Nucleus accumbens (tissue), 56 donors: ENCODE results near the gene WRAP53.

Experiments used
- DNase-seq, 56 donors: peaks; one replicate each; lab custom pipeline; 2025; lab: John Stamatoyannopoulos, UW

WRAP53 gene

DNA sequence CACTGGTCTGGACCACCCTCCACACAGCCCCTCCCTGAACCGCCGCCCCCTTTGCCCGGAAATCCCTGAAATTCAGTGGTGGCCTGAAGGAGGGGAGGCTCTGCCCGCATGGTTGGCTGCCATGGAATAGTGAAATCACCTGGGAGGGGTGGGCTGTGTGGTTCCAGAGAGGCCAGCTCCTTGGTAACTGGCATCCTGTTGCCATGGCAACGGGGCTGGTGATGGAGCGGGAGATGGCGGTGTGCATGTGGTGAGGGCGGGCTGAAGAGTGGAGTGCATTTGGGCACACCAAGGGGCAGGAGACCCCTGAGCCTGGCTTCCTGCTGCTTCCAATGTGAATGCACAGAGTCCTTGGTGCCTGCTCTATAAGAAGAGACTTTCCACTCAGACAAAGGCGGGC, 19.2 kb downstream of the WRAP53 start:
- DNase-seq: peak in 17 of 56 donors; percentile 3 to 70 (median 26)

DNA sequence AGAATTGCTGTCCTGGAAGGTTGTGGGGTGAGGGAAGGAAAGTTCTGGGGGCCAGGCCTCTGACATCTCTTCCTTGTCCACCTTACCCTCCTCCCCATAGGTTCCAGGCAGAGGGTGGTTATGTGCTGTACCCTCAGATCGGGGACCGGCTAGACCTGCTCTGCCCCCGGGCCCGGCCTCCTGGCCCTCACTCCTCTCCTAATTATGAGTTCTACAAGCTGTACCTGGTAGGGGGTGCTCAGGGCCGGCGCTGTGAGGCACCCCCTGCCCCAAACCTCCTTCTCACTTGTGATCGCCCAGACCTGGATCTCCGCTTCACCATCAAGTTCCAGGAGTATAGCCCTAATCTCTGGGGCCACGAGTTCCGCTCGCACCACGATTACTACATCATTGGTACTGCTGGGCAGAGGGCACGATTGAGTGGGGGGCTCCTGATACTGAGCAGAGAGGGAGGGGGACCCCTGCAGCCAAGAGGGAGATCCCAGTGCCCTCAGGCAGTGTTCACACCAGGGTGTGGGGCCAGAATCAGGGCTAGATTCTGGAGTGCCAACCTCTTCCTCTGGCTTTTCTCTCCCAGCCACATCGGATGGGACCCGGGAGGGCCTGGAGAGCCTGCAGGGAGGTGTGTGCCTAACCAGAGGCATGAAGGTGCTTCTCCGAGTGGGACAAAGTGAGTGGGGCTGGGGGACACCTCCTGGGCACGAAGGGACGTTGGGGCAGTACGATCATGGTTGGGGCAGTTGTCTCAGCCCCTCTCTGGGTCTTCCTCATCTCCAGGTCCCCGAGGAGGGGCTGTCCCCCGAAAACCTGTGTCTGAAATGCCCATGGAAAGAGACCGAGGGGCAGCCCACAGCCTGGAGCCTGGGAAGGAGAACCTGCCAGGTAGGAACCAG, 19.8 kb downstream of the WRAP53 start:
- no peak for DNase-seq

DNA sequence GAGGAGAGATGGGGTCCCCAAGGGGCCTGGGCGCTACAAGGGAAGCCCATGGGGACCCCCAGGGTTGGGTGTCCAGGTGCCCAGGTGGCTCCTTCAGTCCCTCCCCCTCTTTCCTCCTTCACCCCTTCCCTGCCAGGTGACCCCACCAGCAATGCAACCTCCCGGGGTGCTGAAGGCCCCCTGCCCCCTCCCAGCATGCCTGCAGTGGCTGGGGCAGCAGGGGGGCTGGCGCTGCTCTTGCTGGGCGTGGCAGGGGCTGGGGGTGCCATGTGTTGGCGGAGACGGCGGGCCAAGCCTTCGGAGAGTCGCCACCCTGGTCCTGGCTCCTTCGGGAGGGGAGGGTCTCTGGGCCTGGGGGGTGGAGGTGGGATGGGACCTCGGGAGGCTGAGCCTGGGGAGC, 20.8 kb downstream of the WRAP53 start:
- DNase-seq: no peak

DNA sequence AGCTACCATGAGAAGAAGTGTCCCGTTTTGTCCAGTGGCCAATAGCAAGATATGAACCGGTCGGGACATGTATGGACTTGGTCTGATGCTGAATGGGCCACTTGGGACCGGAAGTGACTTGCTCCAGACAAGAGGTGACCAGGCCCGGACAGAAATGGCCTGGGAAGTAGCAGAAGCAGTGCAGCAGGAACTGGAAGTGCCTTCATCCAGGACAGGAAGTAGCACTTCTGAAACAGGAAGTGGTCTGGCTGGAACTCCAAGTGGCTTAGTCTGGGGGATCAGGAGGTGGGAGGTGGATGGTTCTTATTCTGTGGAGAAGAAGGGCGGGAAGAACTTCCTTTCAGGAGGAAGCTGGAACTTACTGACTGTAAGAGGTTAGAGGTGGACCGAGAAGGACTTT, 22.0 kb downstream of the WRAP53 start:
- no peak for DNase-seq

DNA sequence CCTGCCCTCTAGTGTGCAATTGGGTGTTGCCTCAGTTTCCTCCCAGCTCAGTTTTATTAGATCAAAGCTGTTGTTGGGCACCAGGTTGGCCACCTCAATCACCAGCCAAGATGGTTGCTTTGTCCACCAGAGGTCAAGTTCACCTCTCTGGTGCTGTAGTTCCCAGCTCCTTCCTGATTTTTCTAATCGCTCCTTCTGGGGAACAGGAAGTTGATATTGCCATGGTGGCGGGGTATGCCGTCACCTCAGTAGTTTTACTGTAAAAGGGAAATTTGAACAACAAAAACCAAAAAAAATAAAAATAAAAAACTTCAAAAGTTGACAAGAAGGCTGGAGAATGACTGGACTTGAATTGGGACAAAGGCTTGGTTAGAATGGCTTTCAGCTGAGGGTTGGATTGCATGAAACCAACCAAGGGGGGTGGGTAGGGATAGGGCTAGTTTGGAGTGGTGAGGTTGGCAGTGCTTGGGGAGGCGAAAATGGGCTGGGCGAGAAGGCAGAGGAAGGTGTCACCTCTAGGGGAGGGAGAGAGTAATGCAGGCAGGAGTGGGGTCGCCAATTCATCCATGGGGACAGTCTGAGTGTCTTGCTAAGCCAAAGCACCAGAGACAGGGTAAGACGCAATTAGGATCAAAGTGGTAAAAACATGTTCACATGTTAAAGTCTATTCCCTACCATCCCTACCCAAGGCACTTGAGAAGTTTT, 22.9 kb downstream of the WRAP53 start:
- DNase-seq: no peak

DNA sequence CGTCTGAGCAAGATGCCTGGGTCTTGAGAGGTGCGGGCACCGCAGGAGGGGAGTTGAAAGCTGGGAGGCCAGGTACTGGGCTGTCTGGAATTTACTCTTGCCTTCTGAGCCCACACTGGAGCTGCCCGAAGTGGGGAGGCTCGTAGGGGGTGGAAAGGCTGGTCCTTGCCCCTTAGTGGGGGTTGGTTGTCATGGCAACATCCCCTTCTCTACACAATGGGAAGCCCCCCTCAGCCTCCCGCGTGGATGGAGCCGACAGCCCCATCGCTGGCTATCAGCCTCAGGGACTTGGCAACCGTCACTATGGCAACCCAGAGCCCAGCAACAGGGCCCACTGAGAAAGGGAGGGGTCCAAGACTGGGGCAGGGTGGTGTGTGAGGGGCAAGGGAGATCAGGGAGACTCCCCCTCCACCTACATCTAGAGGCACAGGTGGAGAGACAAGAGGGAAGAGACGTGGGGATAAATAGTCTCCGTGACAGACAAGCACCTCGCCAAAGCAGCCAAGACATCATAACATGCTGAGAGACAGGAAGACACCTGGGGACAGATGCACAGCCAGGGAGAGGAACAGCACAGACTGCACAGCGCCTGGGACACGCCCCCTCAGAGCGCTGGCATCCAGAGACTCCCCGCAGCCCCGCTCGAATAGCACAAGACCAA, 24.0 kb downstream of the WRAP53 start:
- peak in 8 of 56 donors; percentile 5 to 49 (median 16) for DNase-seq

DNA sequence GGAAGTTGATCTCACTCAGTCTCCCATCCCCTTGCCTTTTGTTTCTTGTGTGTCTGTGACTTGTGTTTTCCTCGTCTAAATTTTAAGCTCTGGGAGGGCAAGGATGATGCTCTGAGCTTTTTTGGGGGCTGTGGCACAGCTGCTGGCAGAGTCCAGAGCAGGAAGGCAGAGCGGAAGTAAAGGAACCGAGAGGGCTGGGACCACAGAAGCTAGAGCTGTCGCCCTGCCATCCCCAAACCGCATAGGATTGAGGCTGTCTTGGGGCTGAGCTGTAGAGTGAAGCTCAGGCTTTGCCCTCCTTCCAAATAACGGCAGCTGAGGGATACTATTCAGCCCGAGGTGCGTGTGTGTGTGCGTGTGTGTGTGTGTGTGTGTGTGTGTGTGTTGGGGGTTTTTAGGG, 25.5 kb downstream of the WRAP53 start:
- no peak for DNase-seq

DNA sequence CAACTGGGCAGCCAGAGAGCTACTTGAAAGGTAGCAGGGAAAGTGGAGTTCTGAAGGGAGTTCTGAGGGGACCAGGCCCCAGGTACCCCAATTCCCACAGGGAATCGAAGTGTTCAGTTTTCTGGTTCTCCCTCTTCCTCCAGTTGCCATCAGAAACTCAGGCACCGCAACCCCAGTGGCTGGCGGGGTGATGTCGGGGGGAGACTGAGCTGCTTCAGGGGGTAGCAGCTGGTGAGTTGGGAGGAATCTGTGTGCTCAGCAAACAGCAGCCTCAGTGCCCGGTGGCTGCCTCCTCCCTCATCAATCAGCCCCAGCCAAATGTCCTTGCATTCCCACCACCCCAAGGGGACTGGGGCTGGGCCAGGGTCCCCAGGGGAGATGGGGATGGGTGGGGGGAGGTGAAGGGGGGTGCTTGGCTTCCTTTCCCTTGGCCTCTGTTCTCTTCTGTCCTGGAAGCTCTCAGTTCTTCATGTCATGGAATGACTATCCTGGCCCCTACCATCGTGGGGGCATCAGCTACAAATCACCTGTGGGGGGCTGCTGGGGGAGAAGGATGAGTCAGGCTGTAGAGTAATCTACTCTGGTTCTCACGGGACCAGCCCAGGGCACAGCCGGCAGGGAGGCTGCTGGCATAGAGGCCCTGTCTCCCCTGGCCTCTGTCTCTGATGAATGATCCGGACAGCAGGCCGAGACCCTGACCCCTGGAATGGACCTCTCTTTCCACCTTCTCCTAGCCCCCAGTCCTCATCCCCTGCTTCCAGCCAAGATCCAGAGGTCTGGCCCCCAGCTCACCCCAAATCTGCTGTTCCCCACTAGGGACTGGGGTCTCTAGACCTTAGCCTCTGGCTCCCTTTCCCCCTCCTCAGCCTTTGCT, 26.7 kb downstream of the WRAP53 start:
- no peak for DNase-seq

DNA sequence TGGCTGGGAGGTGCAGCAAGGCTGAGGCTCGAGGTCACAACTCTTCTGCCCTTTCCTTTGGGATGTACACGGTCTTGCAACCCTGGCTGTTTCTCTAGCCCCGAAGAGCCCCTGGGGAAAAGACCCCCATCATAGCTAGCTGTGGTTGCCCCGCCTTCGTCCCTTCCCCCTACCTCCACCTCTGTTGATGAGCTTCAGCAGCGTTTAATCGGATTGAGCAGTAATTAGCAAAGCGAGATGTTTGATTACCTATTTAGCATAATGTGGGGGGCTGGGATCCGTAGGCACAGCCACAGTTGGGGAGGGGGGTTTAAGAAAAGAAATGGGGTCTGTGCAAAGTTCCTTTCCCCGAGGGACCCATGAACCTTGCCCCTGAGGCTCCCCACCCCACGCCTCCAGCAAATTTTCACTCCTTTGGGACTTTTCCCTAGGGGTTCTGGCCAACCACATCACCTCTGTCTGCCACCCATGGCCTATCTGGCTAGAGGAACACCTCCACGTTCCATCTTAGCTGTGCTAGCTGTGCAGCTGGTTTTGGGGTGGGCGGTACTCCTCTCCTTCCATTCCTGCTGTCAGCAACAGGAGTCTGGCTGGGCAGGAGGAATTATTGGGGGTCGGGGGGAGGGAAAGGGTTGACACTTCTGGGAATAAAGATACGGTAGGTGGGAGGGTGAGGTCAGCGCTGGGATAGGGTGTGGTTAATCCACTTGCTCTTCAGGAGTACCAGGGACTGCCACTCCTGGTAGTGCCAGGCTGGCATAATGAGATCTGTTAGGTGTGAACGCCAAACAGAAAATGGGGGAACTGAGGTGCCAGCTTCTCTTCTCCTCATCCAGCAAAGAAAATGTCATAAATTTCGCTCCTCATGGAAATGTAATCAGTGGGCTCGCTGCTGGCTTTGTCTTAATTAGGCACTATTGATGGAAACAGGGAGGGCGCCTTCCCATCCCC, 27.9 kb downstream of the WRAP53 start:
- peak in 16 of 56 donors; percentile 5 to 57 (median 32) for DNase-seq

DNA sequence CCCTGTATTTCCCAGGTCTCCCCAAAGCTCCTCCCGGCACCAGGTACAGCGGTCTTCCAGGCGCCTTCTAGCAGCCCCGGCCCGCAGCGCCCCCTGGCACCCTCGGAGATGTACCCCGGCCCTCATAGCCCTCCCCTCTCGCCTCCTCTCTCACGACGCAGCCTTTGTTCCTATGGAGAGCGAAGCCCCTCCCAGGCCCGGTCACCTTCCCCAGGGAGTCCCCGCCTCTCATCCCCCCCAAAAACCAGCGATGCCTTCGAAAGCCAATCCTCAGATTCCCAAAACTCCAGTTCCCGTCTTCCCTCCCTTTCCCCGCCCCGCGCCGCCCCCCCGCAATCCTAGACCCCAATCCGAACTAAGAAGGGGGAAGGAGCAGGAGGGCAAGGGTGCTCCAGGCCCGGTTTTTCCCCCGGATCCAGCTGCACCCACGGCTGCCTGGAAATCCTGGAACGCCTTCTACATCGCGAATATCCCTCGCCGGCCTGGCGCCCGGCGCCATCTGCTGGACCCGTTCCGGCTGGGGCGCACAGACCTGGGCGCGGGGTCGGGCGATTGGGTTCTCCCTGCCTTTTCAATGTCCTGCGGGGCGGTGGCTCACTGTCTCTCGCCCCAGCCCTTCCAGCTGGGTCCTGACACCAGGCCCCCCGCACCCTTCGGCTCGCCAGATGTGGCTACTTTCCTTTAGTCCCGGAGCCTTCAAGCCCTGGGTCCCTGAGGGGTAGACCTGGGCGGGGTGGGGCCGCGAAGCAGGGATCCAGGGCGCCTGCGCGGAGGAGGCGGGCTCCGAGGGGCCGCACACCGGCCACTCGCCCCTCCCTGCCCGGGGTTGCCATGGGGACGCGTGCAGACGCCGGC, 28.9 kb downstream of the WRAP53 start, which contains the start of gene DNAH2:
TSS of gene DNAH2 (plus strand) at position 844 of the 855 bp plus-strand sequence. CDS start 1,991 bp downstream, outside the sequence.
- peak in 52 of 56 donors; percentile 31 to 93 (median 74) for DNase-seq

DNA sequence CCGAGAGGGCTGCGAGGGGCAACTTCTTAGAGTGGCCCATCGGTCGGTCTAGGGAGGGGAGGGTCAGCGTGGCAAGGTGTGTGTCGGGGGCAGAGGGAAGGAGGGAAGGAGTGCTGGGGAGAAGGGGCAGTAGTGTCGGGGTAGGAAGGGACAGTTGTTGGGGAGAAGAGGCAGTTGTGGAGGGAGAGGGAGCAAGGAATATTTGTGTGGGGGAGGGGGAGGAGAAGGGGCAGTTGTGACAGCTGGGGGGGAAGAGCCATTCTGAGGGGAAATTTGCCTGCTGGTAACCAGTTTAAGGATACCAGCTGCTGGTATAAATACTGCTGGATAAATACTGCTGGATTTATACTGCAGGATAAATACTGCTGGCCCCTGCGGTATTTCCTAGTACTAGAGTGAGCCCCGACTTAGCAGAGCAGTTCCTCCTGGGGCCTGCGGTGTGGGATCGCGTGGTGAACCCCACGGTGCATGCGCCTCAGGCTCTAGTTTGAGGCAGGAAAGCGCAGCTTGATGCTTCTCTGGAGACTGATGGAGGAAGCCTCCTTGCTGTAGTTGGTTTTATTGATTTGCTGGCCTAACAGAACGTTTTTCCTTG, 29.6 kb downstream of the WRAP53 start:
- DNase-seq: peak in 27 of 56 donors; percentile 6 to 69 (median 33)

DNA sequence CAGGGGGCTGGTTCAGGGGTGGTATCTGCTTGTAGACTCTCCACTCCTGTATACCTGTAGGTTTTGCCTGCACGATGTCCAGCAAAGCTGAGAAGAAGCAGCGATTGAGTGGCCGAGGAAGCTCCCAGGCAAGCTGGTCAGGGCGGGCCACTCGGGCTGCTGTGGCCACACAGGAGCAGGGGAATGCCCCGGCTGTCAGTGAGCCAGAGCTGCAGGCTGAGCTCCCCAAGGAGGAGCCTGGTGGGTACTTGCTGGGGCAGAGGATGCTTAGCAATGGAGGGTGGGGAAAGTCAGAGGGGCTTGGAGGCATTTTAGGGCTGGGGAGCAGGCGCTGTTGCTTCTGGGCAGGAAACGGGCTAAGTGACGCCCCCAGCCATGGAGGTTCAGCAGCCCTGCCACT, 31.4 kb downstream of the WRAP53 start:
- DNase-seq: no peak

DNA sequence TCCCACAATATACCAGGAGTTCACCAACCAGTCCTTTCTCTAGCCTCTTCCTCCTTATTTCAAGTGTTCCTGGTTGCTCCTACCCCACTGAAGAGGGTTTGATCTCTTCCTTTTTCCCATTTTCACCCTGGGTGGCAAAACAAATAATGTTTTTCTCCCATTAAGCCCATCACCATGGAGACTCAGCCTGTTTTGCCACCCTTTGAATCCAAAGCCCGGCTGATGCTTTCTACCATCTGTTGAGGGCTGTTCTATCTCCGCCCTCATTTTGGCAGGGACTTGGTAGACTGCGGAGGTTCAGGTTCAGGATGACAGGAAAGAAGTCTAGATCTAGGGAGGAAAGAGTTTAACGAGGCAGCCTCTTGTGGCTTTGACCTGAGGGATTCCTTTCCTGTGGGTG, 31.8 kb downstream of the WRAP53 start:
- no peak for DNase-seq

DNA sequence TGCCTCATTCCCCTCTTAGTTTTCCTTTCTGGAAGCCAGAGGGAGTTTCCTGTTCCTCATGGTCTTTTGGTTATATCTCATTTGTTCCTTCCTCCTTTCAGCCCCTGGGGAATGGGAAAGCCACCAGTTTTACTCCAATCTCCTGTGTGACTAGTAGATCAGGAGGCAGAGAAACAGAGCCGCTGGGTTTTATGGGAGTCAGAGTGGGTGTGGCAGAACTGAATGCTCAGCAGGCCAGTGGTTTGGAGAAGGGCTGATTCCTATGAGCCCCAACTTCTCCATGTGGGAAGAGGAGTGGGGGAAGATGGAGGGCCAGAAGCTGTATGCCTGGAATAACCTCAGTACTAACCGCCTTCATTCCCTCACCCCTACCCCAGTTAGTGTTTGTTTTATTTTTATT, 33.3 kb downstream of the WRAP53 start:
- DNase-seq: no peak

DNA sequence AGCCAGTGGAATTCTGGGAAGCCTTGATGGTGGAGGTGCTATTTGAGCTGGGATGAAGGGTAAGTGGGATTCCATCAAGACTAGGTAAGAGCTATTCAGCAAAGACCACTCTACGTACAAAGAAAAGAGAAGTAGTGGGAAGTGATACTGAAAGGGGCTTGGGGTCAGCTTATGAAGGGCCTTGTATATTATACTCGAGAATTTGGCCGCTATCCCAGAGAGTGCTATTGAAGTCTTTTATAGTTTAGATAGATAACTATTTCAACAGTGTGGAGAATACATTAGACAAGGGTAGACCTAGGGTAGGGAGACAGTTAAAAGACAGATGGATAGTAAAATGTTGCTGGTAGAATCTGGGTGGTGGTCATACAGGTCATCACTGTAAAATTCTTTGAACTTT, 39.6 kb downstream of the WRAP53 start:
- no peak for DNase-seq

DNA sequence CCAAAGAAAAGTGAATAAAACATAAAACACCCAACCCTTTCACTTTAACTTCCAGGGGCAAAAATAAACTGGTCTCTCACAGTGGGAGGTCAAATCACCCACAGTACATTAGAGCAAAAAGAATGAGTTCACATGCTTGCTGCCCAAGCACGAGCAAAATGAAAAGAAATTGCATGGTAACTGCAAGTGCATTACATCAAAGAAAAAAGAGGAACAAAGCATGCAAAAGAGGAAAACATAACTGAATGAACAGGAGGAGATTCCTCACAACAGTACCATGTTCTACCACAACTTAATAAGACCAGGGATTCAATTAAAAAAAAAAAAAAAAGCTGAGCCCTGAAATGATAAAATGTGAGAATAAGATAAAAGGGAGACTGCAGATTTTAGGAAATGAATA, 41.5 kb downstream of the WRAP53 start:
- DNase-seq: no peak

DNA sequence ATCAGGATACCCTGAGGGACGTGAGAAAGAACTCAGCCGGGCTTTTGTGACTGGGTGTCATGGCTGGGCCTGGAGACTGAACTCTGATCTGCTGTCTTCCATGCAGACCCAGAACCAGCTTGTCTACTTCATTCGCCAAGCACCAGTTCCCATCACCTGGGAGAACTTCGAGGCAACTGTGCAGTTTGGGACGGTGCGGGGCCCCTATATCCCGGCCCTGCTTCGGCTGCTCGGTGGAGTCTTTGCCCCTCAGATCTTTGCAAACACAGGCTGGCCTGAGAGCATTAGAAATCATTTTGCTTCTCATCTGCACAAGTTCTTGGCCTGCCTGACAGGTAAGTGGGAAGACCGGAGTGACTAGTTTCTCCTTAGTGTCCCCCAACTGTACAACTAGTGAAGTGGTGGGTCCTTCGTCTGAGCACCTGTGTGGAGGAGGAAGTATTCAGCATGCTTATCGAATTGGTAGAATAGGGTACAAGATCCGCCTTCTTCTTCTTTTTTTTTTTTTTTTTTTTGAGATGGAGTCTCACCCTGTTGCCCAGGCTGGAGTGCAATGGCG, 44.8 kb downstream of the WRAP53 start:
- no peak for DNase-seq
